Epithelial cell of proximal tubule (primary cell): ENCODE data around the gene TKT. TPM values are rescaled to one million over a fixed set of nuclear protein-coding genes. Genes with fewer than 3 reads are reported as not detected.

ENCODE experiments used
- DNase-seq: peaks from one replicate; pipeline ENCODE4 v3.0.0-alpha.2; 2011; ENCODE audit warnings: low read depth
- H3K4me3 ChIP-seq: 2 replicates; pipeline ENCODE4 v1.5.1; 2011; ENCODE audit warnings: low read depth, mild to moderate bottlenecking, low read length
- CTCF ChIP-seq: conservative IDR thresholded peaks from 2 replicates; pipeline ENCODE4 v1.5.1; 2012; ENCODE audit warnings: low read depth, mild to moderate bottlenecking, low read length
- total RNA-seq: library from RNA; depleted of rRNA; stranded (reverse); fragments of >200 nt; gene quantifications from 2 replicates; pipeline ENCODE4 v1.2.3, GENCODE V29; 2015

The TKT gene
- total RNA-seq, 1 donor from 2014 or later, result 403 TPM

GRCh38 chr3:53196575-53197407, 59.0 kb downstream of the TKT start:
- no peak for DNase-seq

GRCh38 chr3:53195602-53196574, 59.9 kb downstream of the TKT start:
- no peak overlapping the region for H3K4me3 ChIP-seq
- TF ChIP-seq CTCF, result peak; percentile 96
- DNase-seq, result no peak

More at GRCh38 chr3:53196575-53197407, 59.0 kb downstream of the TKT start:
- TF ChIP-seq CTCF, result no peak
- H3K4me3 ChIP-seq, result no peak overlapping the region

- H3K4me3 ChIP-seq, result no peak overlapping the region
- DNase-seq, result no peak
- no peak for TF ChIP-seq CTCF
These were observed 60.8 kb downstream of the TKT start for GRCh38 chr3:53195066-53195450.

- peak; percentile 39 for DNase-seq
- no peak overlapping the region for H3K4me3 ChIP-seq
- no peak for TF ChIP-seq CTCF
These were observed 61.4 kb downstream of the TKT start for GRCh38 chr3:53194210-53195065.

- no peak for DNase-seq
- TF ChIP-seq CTCF, result no peak
- H3K4me3 ChIP-seq, result no peak overlapping the region
These were observed 62.2 kb downstream of the TKT start for GRCh38 chr3:53193466-53194209.

- H3K4me3 ChIP-seq, result no peak overlapping the region
- no peak for DNase-seq
- no peak for TF ChIP-seq CTCF
These were observed 63.2 kb downstream of the TKT start for GRCh38 chr3:53192608-53193007.
